Stimulated activated CD4-positive, alpha-beta T cell treated with anti-CD3 and anti-CD28 coated beads, TNF-alpha, amount 100 ng/mL, for 4 hours (primary cell): ENCODE results near the gene PI4K2B.
"Not testable (repeated sequence)": the region's sequence is repeated elsewhere in the genome, so short reads cannot be mapped to it uniquely, and the experiment has no call there.

Experiments used
- DNase-seq, 3 experiments: peaks; one replicate each; pipeline ENCODE4 v3.0.0-alpha.2; 2020; ENCODE audit warnings: low read depth in 3 of 3

Gene PI4K2B

DNA sequence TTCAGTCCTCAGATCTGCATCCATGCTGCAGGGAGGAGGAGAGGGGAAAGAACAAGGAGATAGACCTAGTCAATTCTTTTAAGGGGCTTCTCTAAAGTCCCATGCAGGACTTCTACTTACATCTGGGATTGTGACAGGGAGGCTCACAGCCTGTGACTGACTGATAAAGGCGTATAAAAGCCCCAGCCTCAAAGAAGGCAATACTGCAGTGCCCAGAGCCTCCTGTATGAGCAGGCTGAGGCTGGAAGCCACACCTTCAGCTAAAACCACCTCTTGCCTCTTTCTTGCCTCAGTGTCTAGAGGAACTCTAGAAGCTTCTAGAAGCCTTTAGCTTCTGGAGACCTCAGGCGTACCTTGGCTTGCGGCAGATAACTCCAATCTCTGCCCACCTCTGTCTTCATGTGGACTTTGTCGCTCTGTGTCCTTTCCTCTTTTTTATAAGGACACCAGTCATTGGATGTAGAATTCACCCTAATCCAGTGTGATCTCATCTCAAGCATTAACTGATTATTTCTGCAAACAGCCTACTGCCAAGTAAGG is 72.8 kb downstream of the PI4K2B start:
- no peak for DNase-seq

- no peak for DNase-seq
Measured at GRCh38 chr4:25307596-25307995, 73.8 kb downstream of the PI4K2B start.

- no peak for DNase-seq
Measured at GRCh38 chr4:25308306-25308705, 74.5 kb downstream of the PI4K2B start.

GRCh38 chr4:25308761-25309160 is 74.9 kb downstream of the PI4K2B start:
- no peak for DNase-seq

GRCh38 chr4:25310066-25310802 is 76.4 kb downstream of the PI4K2B start:
- DNase-seq: no peak

- no peak for DNase-seq
Measured at GRCh38 chr4:25310803-25311166, 77.0 kb downstream of the PI4K2B start.

DNA sequence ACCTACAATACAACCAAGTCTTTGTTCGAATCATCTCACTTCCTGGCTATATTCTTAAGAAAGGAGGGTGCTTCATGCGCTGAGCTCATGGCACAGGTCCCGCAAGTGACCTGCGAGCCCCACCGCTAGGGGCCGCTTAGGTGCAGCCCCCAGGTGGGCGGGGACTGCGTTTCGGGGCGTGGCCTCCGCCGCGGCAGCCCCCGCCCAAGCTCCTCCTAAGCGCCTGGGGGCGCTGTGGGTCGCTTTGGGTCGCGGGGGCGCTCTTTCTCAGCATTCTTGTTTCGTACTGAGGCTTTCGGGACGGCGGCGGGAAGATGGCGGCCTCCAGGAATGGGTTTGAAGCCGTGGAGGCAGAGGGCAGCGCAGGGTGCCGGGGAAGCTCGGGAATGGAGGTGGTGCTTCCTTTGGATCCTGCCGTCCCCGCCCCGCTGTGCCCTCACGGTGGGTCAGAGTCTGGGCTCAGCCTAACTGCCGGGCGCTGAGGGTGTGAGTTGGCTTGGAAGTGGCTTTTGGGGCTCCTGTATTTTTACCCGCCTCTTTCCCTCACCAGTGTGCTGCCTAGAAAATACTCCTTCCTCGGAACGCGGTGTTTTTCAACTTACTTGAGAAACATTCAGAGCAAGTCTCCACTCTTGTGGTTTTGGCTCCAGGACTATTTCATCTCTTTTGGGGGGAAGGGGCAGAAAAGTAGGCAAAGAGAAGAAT is 78.8 kb downstream of the PI4K2B start, which contains the start of gene ZCCHC4:
Gene ZCCHC4, plus strand, starts transcription at position 279 of the 705 bp plus-strand sequence. Its CDS starts 36 bp downstream, at position 315.
- DNase-seq: peak; percentile 79 to 82 (median 82)

DNA sequence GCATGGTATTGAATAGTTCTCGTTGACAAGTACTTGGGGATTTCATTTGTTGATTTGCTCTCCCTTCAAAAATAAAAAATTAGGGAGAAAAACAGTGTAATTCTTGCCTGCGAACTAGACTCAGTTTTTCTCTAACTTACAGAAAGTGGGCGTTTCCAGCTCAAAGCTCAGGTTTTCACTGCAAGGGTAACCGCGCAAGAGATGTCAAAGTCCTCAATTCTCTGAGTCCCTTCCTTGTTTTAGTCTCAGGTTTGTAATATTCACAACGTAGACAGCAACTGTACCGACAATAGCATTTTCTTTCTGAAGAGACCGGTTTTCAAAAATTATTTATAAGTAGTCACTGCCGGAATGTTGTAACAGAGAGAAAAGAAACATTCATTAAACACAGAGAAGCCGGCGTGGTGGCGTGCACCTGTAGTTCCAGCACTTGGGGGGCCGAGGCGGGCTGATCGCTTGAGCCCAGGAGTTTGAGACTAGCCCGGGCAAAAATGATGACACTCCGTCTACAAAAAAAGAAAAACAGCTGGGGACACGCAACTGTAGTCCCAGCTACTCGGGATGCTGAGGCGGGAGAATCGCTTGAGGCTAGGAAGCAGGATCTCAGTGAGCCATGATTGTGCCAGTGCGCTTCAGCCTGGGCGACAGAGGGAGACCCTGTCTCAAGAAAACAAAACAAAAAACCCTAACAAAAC is 79.5 kb downstream of the PI4K2B start:
- DNase-seq: no peak

- DNase-seq: no peak
Measured at GRCh38 chr4:25320336-25320735, 86.5 kb downstream of the PI4K2B start.

DNA sequence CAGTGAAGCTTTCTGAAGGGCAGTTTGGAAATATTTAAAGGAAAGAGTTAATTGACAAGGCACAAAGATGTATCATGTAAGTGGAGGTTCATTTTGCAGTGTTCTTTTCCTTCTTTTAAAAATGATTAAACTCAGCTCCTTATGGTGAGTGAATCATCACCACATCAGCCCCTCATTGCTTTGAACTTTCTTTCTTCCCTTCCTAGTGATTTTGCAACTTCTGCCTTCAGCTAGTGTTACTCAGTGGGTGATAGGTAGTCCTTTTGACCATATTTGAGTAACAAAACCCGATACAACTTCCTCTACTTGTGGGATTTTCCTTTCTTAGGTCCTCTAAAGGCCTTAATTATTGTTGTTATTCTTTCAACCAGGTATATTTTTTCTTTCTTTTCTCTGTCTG is 86.9 kb downstream of the PI4K2B start:
- DNase-seq: no peak

DNA sequence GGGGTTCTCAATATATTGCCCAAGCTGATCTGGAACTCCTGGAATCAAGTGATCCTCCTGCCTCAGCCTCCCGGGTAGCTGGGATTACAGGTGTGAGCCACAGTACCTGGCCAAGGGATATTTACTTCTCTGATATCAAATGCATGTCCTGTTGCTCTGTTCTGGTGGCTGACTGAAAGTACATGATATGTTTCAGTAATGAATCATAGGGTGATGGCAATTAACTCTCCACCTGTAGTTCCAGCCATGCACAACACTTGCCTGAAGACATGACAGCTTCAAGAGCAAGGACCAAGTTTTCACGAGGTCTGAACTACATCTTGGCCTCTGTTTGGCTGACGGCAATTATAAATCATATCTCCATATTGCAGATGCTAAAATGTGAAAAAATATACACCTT is 87.9 kb downstream of the PI4K2B start:
- DNase-seq: no peak

GRCh38 chr4:25328463-25328862 is 94.6 kb downstream of the PI4K2B start:
- DNase-seq: not testable (repeated sequence)
